GM13977 (cell line): ENCODE results near the gene TEX264.

ENCODE experiments used
- DNase-seq: peaks from one replicate; pipeline ENCODE4 v3.0.0; 2012; ENCODE audit warnings: low spot score
- in situ Hi-C: fragments of 300-500 bp; cut with MboI; formaldehyde crosslinking; loops from one replicate; pipeline ENCODE4 v1.12.0; 2022; ENCODE audit warnings: low sequenced_read_pairs, low pct_unique_long_range_greater_than_20kb, mixed read lengths, inconsistent platforms; ENCODE audit not compliant: unreplicated experiment
- TF ChIP-seq, protein P1 (sequence below): IDR thresholded peaks from 2 replicates; pipeline ENCODE4 v1.5.1; 2012; ENCODE audit warnings: mild to moderate bottlenecking, control low read depth; ENCODE audit not compliant: insufficient read depth; ENCODE audit errors: extremely low read depth, missing control alignments

The TEX264 gene

DNA sequence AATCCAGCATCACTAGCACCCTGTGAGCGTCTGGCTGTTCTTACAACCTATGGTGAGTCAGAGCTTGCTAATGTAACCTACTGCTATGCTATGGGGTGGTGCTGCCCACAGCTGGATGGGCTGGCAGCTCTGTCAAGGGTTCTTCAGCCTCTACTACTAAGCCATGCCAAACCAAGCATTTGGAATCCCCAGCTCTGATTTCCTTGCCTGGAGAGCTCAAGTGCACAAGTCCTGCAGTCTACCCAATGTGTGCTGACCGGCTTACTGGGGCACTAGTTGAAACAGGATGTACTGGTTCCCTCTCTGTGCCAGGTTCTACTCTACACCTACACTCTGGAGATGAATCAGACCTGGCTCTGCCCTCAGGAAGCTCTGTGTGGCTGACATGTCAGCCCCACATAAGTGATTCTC is 4.2 kb downstream of the TEX264 start:
- no peak for DNase-seq
- TF ChIP-seq, protein P1, sequence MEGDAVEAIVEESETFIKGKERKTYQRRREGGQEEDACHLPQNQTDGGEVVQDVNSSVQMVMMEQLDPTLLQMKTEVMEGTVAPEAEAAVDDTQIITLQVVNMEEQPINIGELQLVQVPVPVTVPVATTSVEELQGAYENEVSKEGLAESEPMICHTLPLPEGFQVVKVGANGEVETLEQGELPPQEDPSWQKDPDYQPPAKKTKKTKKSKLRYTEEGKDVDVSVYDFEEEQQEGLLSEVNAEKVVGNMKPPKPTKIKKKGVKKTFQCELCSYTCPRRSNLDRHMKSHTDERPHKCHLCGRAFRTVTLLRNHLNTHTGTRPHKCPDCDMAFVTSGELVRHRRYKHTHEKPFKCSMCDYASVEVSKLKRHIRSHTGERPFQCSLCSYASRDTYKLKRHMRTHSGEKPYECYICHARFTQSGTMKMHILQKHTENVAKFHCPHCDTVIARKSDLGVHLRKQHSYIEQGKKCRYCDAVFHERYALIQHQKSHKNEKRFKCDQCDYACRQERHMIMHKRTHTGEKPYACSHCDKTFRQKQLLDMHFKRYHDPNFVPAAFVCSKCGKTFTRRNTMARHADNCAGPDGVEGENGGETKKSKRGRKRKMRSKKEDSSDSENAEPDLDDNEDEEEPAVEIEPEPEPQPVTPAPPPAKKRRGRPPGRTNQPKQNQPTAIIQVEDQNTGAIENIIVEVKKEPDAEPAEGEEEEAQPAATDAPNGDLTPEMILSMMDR, result no peak
- in situ Hi-C loops, result loop anchor here (25.0 kb wide), 1 partner anchor 1063 kb away; the partner anchor contains the start of genes CISH and MAPKAPK3

DNA sequence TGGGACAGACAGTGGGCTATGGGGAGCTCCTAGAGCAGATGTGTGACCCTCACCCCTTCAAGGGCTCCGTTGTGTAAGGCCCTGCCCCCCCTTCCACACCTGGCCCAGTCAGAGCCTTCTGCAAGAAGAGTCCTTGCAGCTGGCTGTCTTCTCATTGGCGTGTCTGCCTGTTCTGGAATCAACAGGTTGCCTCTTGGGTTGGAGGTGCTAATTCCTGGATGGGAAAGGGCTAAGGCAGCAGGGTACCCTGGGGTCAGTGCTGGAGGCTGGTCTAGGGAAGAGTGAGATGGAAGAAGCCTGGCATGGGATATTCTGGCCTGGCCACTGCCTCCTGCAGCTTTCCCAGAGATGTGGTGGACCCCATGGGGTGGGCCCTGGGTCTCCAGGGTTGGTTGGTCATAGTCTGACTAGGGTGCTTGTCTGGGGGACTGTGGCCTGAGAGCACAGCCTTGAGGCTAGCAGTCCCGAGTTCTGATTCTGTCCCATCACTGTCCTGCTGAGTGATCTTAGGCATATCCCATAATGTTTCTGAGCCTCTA is 5.1 kb downstream of the TEX264 start:
- DNase-seq, result no peak
- in situ Hi-C loops, result loop anchor here (25.0 kb wide), 1 partner anchor 1064 kb away; the partner anchor contains the start of genes CISH and MAPKAPK3
- TF ChIP-seq, protein P1, result no peak

DNA sequence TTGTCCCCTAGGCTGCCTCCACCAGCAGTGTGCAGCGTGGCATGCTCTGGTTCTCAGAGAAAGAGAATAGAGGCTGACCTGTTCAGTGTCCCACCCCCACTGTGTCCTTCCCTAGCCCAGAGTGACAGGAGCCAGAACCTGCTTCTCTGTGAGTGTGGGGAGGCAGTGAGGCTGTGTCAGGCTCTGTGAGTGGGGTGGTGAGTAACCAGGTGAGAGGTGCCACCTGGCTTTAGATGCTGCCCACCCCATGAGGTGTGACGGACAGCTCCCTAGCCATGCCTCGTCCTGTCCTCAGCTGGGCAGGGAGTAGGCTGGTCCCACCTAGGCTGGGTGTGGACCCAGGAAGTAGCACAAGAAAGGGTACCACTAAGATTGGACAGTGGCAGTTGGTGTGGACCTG is 6.3 kb downstream of the TEX264 start:
- in situ Hi-C loops, result loop anchor here (25.0 kb wide), 1 partner anchor 1065 kb away; the partner anchor contains the start of genes CISH and MAPKAPK3
- no peak for DNase-seq
- TF ChIP-seq, protein P1, result no peak

DNA sequence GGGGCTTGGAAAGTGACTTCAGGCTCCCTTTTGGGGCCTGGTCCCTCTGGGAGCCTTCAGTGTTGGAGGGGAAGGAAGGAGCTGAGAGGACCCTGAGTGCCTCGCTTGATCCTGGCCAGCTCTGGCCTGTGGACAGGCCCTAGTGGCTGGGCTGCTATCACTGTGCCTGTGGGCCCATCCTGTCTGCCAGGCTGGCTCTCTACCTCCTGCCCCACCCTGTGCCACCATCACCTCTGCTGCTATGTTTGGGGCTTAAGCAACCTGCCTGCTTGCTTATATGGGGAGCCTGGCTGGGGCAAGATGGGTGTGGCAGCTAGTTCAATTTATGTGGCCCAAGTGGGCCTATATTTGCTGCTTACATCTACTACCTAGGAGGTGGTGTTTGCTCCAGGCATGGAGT is 7.1 kb downstream of the TEX264 start:
- no peak for DNase-seq
- in situ Hi-C loops, result loop anchor here (25.0 kb wide), 1 partner anchor 1066 kb away; the partner anchor contains the start of genes CISH and MAPKAPK3
- TF ChIP-seq, protein P1, result no peak

DNA sequence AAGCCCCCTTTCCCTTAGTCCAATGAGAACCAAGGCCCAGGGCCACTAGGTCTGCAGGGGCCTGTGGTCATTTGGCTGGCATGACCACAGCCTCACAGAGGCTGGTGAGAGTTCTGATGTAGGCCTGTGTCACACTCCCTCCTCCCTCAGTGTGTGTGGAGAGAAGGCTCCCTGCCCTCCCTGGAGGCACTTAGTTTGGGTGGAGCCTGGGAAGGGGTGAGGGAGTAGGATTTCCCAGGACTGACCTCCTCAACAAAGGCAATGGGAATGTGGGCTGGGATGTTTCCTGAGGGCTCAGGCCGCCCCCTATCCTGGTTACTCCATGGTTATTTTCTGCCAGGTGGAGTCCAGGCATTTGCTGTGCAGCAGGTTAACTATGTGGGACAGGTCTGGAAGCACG is 7.6 kb downstream of the TEX264 start:
- TF ChIP-seq, protein P1, result no peak
- in situ Hi-C loops, result loop anchor here (25.0 kb wide), 1 partner anchor 1066 kb away; the partner anchor contains the start of genes CISH and MAPKAPK3
- DNase-seq, result no peak

DNA sequence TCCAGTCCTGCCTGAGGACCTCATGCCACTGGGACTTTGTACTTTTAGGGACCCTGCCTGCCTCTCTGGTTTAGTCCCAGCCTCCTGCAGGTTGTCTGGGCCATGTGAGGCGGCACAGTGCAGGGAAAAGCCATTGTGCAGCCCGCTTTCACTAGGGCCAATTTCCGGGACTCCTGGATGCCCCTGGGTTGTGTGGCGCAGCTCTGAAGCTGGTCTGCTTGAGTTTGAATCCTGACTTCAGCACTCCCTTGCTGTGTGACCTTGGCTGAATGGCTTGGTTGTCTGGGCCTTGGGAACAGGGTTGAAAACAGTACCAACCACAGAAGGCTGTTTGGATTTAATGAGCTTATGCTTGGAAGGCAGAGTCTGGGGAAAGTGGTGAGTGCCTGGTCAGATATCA is 8.3 kb downstream of the TEX264 start:
- DNase-seq, result no peak
- in situ Hi-C loops, result loop anchor here (25.0 kb wide), 1 partner anchor 1067 kb away; the partner anchor contains the start of genes CISH and MAPKAPK3
- TF ChIP-seq, protein P1, result no peak
